A673 (cell line): ENCODE results near the gene ART1.

ENCODE experiments used
- CTCF ChIP-seq: fragments of 300-800, 200-600 bp; sonication (generic); conservative IDR thresholded peaks from 2 replicates; pipeline ENCODE4 v1.5.1; 2017; ENCODE audit warnings: low read depth, mild to moderate bottlenecking, antibody characterized with exemption, low read length, moderate library complexity, mixed read lengths
- EZH2 ChIP-seq: fragments of 200-600 bp; sonication (generic); IDR thresholded peaks from 2 replicates; pipeline ENCODE4 v1.6.1; 2017; ENCODE audit warnings: borderline replicate concordance, low read depth, mild to moderate bottlenecking, mixed read lengths, antibody characterized with exemption, low read length; ENCODE audit not compliant: poor library complexity, severe bottlenecking

GRCh38 chr11:3611976-3612678 lies 32.8 kb upstream of the ART1 start:
- TF ChIP-seq CTCF: no peak
- TF ChIP-seq EZH2: no peak
